Stimulated activated naive CD4-positive, alpha-beta T cell (primary cell): ENCODE measurements around the gene ING5.
A peak's percentile ranks its signal among the peaks of the same experiment; 100 is the strongest.

Experiments used
- DNase-seq, 6 experiments: peaks; one replicate each; lab custom pipeline; 2025; lab: John Stamatoyannopoulos, UW

Gene ING5

GRCh38 chr2:241672243-241673188 is 29.3 kb upstream of the ING5 start:
- no peak for DNase-seq

DNA sequence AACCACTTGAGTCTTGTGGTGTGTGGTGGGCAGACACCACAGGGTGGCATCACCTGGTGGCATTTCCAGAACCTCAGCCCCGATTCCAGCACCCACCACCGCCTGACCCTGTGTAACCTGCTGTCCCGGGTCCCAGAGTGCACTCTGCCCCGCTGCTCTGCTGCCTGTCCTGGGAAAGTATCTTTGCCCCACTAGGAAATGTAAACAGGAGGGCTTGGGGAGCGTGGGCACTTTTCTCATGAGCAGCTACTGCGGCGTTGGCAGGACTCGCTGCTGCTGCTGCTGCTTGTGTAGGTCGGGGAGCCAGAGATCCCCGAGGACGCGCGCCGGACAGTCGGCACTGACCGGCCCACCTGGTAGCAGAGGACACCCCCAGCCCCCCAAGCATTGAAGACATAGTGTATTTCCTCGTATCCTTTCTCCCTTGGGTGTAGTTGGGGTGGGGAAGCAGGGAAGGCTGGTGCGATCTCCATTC is 28.6 kb upstream of the ING5 start:
- DNase-seq: no peak

DNA sequence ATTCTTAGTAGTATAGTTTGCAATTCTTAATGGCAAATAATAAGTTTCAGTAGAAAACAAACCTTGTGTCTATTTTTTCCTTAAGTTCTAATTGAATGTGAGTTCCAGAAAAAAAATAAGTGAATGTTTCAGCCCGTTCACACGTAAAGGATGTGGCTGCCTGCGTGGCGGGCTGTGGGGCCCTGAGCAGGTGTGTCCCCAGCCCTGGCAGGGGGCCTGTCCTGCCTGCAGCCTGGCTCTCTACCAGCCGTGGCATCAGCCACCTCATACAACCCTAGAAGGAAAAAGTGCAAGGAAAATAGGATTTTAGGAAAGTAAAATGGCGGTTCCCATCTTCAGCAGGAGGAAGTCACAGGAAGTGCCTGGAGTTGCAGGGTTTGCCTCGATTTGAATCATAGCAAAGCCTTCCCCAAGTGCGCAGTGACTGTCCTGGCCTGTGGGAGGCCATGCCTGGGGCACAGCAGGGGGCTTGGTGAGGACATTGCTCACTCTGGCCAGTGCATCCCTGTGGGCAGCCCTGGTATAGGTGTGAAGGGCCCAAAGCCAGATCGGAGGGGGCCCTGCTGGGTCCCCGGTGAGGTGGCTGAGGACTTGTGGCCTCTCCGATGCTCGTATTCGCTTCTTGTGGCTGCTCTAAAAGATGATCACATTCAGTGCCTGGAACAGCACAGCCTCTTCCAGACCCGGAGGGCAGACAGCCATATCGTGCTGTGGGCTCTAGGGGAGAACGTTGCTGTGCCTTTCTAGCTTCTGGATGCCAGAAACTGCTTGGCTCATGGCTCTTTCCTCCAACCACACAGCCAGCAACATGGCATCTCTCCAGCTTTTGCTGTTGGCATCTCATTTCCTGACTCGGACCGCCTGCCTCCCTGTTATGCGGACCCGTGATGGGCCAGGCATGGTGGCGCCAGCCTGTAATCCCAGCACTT is 27.8 kb upstream of the ING5 start:
- DNase-seq: no peak

DNA sequence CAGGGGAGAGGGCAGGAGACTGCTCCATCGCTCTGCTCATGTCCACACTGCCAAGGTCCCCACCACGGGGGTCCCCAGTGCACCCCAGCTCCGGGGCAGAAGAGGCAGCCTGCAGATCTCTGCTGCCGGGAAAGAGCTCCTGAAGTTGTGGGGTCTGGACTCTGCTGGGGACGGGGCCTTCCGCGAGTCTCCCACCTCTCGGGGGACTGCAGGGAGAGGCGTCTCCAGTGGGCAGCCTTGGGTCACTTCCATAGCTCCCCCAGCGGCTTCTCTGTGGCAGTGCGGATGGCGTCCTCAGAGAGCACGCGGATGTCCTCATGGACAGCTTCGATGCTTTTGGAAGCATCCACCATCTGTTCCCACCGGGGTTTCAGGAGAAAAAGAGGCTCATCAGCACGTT is 26.0 kb upstream of the ING5 start:
- DNase-seq: no peak

DNA sequence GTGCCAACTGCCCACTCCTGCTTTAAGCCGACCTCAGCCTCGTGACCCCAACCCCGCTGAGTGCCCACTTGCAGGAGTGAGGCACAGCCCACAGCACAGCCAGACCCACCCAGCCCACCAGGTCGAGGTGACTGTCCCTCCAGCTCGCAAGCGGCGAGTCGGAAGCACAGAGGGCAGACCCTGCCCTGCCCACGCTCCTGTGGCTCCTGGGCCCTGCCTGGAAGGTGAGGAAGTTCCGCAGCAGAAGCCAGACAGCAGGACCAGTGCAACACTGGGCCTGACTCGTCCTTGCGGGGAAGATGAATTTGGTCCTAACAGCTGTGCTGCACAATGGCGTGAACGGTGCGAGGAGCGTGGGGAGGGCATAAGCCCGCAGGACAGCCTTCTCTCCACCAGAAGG is 25.2 kb upstream of the ING5 start:
- DNase-seq: no peak

GRCh38 chr2:241677392-241677791 is 24.4 kb upstream of the ING5 start:
- DNase-seq: no peak

DNA sequence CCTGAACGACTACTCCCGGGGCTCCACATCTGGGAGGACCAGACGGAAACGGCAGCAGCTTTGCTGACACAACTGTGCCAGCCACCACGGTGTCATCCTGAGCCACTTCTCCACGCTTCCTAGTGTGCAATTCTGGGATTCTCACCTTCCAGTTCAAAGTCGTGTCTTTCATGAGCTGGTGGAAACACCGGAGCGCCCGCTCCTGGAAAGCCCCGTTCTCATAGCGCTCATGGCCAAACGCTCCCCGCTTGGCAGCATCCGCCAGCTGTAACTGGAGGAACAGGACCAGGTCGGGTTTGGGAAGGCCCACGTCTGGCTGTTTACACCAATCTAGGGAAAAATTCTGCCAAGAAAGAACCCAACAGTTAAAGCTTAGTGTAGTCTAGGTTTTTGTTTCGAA is 23.5 kb upstream of the ING5 start:
- no peak for DNase-seq

DNA sequence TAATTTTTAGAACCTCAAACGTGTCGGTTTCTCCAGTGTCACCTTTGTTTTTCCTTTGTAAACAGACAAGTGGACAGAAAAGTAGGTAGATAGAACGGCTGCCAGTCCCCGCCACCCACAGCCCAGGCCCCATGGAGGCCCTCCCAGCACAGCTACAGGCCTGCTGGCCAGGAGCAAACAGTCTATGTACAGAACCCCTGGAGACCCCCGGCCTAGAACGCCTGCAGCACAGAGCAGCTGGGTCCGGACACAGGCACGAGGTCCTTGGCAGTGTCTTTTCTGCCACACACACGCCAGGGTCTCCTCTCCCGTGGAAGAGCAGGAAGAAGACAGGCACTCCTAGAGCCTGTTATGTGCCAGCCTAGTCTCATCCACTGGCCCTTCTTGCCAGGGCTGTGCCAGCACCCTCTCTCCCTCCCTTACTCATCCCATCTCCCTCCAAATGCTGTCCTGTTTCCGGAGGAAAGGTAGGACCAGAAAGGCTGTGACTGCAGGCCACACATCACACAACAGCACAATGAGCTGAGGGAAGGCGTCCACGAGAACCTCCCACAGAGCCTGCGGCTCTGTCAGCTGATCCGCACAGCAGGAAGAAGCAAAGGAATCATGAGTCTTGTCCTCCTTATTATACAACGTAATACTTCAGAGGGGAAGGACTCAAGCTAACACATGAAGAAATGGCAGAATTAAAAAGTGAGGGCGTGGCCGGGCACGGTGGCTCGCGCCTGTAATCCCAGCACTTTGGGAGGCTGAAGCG is 22.9 kb upstream of the ING5 start:
- no peak for DNase-seq

DNA sequence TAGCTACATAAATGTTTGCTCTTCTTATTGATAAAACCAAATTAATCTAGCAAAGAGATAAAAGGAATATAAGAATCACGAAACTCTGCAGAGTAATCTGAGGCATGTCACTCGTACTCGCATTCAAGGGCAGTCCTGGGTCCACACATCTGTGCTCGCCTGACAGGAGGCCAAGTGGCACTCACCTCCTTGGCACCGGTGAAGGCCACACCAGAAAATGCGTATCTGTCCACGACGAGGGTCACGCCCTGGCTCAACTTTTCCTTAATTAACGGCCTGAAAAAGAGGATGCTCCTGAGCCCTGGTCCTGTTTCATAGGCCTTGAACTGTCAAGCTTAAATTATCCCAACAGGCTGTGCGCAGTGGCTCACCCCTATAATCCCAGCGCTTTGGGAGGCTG is 21.8 kb upstream of the ING5 start:
- DNase-seq: no peak

DNA sequence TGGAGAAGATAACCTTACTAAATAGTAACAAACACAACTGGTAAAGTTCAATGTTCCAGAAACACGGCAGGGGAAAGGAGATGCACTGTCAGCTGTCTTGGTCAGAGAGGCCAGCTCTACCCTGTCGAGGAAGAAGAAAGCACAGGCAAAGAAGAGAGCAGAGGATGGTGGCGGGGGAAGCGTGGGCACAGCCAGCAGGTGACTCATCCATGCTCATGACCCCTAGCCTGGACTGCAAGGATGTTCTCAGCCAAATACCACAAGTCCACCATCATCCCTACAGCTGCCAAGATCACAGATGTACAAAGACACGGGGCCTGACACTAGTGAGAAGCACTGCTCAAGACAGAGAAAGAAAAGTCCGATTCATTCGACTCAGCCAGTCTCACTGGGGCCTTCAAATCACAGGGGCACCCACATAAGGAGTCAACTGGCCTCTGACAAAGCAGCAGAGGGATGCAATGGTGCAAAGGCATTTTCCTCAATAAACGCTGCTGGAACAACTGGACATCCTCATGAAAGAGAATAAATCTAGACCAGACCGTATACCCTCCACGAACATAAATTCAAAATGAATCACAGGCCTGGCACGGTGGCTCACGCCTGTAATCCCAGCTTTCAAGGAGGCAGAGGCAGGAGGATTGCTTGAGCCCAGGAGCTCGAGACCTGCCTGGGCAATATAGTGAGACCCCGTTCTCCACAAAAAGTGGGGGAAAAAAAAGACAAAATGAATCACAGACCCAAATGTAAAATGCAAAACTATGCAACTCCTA is 20.8 kb upstream of the ING5 start:
- DNase-seq: no peak

DNA sequence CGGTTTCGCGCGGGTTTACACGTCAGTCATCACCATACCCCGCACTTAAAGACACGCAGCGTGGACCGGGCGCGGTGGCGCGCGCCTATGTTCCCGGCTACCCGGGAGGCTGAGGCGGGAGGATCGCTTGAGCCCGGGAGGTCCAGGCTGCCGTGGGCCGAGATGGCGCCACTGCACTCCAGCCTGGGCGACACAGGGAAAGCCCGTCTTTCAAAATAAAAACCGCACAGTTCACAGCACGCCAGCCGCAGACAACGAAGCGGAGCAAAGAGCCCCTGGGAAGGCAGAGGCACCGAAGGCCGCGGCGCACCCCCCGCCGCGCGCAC is 15.6 kb upstream of the ING5 start:
- no peak for DNase-seq

GRCh38 chr2:241686650-241687425 is 15.0 kb upstream of the ING5 start, which contains the start of gene DTYMK:
DTYMK (minus strand) TSS chr2:241686815; CDS start chr2:241686783, 32 bp downstream.
- peak; percentile 91 to 97 (median 94) for DNase-seq

DNA sequence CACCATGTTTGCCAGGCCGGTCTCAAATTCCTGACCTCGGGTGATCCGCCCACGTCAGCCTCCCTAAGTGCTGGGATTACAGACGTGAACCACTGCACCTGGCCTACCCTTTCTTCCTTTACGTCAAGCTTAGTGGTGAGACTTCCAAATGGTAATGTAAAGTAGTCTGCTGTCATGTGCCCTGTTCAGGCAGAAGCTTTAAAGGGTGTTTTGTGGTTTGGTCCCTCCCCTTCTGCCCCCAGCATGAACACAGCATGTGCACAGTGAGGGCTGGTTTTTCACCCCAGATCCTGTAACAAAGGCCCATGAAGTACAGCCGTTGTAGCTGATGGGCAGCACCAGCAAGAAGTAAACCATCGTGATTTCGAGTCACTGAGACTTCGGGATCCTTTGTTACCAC is 12.5 kb upstream of the ING5 start:
- no peak for DNase-seq

- DNase-seq: no peak
These were observed 11.6 kb upstream of the ING5 start for GRCh38 chr2:241690202-241690717.

- no peak for DNase-seq
These were observed 9.4 kb upstream of the ING5 start for GRCh38 chr2:241692448-241692847.

- DNase-seq: no peak
These were observed 6.2 kb upstream of the ING5 start for GRCh38 chr2:241695651-241696050.

DNA sequence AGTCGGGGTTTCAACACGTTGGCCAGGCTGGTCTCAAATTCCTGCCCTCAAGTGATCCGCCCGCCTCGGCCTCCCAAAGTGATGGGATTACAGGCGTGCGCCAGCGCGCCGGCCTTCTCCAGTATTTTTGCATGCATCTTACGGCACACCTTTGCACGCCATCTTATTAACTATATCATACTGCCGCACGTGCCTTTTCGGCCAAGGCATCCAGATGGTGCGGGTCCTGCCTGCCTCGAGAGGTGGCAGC is 765 bp upstream of the ING5 start:
- DNase-seq: no peak

DNA sequence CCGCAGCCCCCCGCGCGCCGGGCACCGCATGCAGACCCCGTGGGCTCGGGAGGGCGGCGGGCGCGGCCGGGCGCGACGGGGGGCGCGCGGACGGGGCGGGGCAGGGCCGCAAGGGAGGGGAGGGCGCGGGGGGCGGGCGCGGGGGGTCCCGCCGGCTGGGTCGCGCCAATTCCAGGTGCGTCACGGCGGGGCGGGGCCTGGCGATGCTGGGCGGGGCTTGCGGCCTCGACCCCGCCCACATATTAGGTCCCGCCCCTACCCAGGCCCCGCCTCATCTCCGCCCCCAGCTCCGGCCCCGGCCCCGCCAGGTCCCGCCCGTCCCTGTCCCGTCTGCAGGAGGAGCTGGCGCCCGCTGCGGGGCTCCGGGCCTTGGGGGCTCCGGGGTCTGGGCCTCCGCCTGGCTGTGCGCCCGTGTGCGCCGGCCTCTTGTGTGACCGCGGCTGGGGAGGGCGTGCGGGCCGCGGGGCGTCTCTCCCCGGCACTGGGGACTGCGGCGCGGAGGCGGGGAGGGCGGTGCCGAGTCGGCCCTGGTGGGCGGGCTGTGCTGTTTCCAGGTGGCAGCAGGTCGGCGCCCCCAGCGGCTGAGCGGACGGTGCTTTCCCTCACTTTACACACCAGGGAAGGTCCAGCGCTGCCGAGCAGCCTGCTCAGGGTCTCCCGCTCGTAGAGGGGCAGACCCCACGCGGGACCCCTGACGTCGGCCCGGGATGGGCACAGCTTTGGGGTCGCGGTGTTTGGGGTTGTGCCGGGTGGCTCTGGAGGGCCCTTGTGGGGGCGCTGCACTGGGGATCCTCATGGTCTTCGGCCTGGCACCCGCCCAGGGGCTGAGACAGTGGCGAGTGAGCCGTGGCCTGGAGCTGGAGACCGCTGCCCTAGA is 554 bp downstream of the ING5 start:
- DNase-seq: peak; percentile 80 to 97 (median 86)

DNA sequence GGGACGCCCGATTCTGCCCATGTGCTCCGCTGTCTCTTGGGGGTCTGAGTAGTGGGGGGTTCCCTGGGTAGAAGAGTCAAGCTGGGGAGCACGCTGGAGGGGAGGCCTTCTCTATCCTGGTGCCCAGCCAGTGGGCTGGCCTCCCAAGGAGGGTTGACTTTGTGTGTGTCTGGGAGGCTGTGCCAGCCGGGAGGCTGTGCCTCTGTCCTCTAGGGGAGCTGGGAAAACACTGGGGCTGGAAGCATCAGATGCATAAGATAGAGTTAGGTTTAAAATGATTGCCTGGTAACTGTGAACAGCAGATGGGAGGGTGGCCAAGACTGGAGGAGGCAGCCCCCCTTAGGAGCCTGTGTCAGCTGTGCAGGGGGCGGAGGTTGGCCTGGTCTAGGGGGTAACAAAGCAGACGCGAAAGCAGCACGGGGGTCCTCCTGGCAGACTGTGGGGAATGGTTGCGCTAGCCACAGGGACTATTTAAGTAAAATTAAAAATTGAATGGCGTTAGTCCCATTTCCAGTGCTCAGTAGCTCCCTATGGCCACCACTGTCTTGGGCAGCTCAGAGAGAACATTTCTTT is 1.3 kb downstream of the ING5 start:
- DNase-seq: no peak
